ENCODE measurements around the gene RFX4.

DNA sequence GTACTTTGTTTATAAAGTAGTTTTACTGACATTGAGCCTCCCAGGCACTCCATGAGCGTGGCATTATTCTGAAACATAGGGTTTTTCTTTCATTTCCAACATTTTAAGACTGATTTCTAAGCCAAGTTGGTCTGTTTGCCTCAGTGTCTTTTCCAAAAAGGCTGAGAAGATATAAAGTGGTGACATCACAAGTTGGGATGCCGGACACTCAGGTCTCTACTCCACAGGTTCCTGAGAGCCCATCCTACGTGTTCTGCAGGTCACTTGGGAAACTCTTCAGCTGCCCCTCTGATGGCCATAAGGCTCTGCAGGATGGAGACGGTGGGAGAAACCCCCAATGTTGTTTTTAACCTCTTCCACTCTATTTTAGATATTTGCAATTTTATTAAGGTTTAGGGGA is 6.0 kb downstream of the RFX4 start:
- TF ChIP-seq, protein P1, sequence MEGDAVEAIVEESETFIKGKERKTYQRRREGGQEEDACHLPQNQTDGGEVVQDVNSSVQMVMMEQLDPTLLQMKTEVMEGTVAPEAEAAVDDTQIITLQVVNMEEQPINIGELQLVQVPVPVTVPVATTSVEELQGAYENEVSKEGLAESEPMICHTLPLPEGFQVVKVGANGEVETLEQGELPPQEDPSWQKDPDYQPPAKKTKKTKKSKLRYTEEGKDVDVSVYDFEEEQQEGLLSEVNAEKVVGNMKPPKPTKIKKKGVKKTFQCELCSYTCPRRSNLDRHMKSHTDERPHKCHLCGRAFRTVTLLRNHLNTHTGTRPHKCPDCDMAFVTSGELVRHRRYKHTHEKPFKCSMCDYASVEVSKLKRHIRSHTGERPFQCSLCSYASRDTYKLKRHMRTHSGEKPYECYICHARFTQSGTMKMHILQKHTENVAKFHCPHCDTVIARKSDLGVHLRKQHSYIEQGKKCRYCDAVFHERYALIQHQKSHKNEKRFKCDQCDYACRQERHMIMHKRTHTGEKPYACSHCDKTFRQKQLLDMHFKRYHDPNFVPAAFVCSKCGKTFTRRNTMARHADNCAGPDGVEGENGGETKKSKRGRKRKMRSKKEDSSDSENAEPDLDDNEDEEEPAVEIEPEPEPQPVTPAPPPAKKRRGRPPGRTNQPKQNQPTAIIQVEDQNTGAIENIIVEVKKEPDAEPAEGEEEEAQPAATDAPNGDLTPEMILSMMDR (IDR thresholded peaks at IDR 0.05) = no peak
- TF ChIP-seq POLR2AphosphoS5 (IDR thresholded peaks at IDR 0.05) = no peak
- TF ChIP-seq POLR2A (IDR thresholded peaks at IDR 0.05) = no peak
